GM18502 (cell line): ENCODE results near the gene TSPAN14.

Source experiments
- ATAC-seq: cut with Tn5 transposase; IDR thresholded peaks from one replicate; pipeline ENCODE4 v1.9.1; 2021; ENCODE audit warnings: mild to moderate bottlenecking; ENCODE audit not compliant: unreplicated experiment, poor library complexity

Gene TSPAN14

DNA sequence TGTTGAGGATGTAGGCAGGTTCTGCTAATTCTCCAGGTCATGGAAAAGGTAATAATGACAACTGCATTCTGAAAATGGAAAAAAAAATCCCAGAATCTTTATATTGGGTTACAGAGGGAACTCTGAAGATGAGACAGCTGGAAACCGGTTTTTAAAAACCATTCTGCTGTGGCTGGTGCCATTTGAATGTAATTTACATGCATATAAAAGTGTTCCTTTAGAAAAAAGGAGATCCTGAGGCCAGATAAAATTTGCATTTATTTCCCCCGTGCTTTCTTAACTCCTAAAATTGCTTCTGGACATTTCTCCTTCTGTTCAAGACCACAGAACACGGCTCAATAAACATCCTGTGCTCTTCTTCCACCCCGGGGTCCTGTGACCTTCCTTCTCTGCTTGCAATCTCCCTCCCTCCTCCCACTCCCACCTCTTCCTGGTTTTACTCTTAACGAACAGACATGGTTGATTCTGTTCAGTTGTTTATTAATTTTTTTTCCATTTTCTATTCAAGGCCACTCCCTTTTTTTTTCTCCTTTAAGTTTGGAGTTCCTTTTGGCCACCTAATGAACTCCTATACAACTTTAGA, 125.2 kb downstream of the TSPAN14 start:
- ATAC-seq: no peak

DNA sequence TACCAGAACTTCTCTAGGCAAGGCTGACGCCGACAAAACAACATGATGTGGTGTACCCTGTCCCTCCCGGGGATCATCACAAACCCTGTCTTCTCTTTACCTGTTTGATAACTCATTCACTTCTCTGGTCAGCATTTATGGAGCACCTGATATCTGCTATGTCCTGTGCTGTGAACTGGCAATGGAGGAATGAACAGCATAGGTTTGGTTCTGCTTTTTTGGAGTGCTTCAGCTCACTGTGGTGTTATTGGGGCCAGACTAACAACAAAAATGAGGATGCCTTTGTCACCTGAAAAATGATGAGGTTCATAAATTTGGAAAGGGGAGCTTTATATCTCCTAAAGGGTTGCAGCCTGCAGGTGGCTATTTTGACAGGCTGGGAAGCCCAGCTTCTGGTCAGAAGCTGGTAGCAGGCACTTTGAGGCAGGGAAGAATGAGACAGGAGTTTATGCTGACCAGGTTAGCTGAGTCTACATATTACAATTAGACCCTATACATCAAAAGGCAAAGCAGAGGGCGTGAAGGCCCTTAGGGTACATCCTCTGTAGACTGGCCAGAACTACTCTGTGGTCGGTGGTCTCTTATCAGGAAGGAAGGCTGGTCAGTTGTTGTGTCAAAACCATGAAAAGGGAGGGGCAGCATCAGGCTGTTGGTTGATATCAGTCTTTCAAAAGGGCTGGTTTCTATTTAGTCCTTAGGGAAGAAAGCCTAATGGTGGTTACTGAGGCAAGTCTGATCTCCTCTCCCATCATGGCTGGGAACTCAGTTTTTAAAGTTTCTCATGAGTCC, 125.9 kb downstream of the TSPAN14 start:
- no peak for ATAC-seq

DNA sequence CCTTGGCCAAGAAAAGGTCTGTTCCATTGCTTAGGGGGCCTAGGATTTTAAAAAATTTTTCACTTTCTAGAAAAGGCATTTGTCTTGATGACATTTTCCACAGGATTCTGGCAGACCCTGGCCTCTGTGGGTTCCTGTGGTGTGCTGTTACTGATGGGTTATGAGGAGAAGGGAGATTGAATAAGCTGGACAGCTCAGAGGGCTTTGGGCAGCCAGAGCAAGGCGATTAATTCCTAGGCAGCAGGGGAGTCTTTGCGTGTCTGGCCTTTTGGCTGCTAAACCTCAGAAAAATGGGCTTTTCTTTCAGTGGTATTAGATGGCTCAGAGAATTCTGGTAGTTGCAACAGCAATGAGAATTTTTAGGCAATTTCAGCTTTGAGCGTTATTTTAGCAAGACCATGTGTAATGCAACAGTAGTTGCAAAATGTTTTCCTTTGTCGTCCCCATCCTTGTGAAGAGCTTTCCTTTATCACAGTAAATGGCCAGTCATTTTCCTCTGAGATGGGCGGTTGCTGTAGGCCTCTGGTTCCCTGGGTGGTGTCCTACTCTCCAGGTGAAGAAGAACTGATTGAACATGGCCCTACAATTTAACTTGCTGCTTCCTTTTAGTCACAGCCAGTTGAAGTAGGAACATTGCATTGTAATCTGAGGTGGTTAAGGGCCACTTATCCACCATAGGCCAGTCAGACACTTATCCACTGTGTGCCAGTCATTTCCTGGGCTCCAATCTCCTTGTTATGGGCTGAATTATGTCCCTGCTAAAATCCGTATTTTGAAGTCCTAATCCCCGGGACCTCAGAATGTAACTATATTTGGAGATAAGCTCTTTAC, 126.7 kb downstream of the TSPAN14 start:
- ATAC-seq: no peak

DNA sequence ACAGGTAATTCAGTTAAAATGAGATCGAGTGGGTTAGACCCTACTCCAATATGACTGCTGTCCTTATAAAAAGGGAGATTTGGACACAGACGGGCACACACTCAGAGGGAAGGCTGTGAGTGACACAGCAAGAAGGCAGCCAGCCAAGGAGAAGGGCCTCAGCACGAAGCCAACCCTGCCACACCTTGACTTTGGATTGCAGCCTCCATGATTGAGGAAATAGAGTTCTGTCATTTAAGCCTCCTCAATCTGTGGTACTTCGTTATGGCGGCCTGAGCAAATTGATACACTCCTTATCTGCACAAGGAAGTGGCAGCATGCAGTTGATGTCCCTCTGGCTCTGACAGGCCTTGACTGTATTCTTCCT, 127.3 kb downstream of the TSPAN14 start:
- ATAC-seq: no peak

DNA sequence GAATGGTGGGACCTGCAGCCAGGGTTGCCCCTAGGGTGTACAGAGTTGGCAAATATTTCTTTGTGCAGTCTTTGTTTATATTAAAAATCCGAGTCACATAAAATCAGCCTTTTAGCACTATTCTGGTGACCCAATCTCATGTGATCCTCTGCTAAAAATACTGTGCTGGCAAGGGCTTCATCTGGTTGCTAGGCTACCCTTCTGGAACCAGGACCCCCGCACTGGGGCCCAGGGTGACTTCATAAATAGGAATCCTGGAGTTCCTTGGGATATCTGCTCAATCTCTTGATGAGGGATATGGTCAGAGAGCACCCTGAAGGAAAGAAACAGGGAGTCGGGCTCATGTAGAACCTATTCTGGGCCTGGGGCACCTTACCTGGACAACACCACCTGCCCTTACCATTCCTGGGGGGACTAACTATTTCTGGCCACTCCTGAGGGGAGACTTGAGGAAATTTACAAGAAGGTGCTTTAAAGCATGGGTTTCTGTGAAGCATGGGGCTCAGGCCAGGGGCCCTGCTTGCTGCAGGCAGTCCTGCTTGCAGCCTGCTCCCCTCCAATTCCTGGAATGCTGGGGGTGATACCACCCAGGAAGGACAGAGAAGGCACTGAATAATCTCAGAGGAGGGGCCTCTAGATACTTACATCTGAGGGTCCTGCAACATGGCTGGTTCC, 128.3 kb downstream of the TSPAN14 start:
- ATAC-seq: no peak
